HepG2 (cell line): ENCODE data around the gene GLE1. TPM values are rescaled to one million over a fixed set of nuclear protein-coding genes. Genes with fewer than 3 reads are reported as not detected.

ENCODE experiments used
- ARNTL ChIP-seq: sonication (generic); formaldehyde crosslinking; IDR thresholded peaks from 2 replicates; pipeline ENCODE4 v1.4.0; 2020; ENCODE audit warnings: mild to moderate bottlenecking, missing genetic modification reagents
- CBFB ChIP-seq: sonication (generic); formaldehyde crosslinking; IDR thresholded peaks from 2 replicates; pipeline ENCODE4 v1.4.0; 2020; ENCODE audit warnings: missing genetic modification reagents
- CREM ChIP-seq, 2 experiments: sonication (generic) in 1 of 2; formaldehyde crosslinking in 1 of 2; IDR thresholded peaks; 2 replicates each; pipeline versions ENCODE4 v1.4.0 to v1.6.1; 2016 to 2020; ENCODE audit warnings: antibody characterized with exemption in 1 of 2, mild to moderate bottlenecking in 1 of 2, missing genetic modification reagents in 1 of 2
- HBP1 ChIP-seq: IDR thresholded peaks from 2 replicates; pipeline ENCODE4 v1.6.1; 2016; ENCODE audit warnings: low read depth, control low read depth
- PHB2 ChIP-seq: fragments of 450-650 bp; IDR thresholded peaks from 2 replicates; pipeline ENCODE4 v1.6.1; 2018; ENCODE audit not compliant: partially characterized antibody
- POLR2G ChIP-seq: fragments of 200-400 bp; formaldehyde crosslinking; IDR thresholded peaks from 2 replicates; pipeline ENCODE4 v1.6.1; 2018; ENCODE audit warnings: mild to moderate bottlenecking, low read depth, low read length, moderate library complexity
- SMAD9 ChIP-seq: sonication (generic); formaldehyde crosslinking; IDR thresholded peaks from 2 replicates; pipeline ENCODE4 v1.5.1; 2020; ENCODE audit warnings: mild to moderate bottlenecking, missing genetic modification reagents
- THAP7 ChIP-seq: sonication (generic); formaldehyde crosslinking; IDR thresholded peaks from 2 replicates; pipeline ENCODE4 v1.8.1; 2023; ENCODE audit warnings: mild to moderate bottlenecking, missing genetic modification reagents
- USF2 ChIP-seq, 2 experiments: sonication (generic) in 1 of 2; formaldehyde crosslinking in 1 of 2; IDR thresholded peaks; 2 replicates each; pipeline versions ENCODE4 v1.5.1 to v1.6.1; 2011 to 2020; ENCODE audit warnings: borderline replicate concordance in 1 of 2, low read depth in 1 of 2, low read length in 1 of 2, mild to moderate bottlenecking in 1 of 2, missing genetic modification reagents in 1 of 2, moderate library complexity in 1 of 2
- ZBTB7A ChIP-seq: sonication (generic); formaldehyde crosslinking; IDR thresholded peaks from 2 replicates; pipeline ENCODE4 v1.8.0; 2022; ENCODE audit warnings: mild to moderate bottlenecking, missing genetic modification reagents
- ZNF383 ChIP-seq: sonication (generic); formaldehyde crosslinking; IDR thresholded peaks from 2 replicates; pipeline ENCODE4 v1.4.0; 2020; ENCODE audit warnings: missing genetic modification reagents, mild to moderate bottlenecking, borderline replicate concordance
- ZNF557 ChIP-seq: sonication (generic); formaldehyde crosslinking; IDR thresholded peaks from 2 replicates; pipeline ENCODE4 v1.4.0; 2020; ENCODE audit warnings: missing genetic modification reagents
- ZNF567 ChIP-seq: sonication (generic); formaldehyde crosslinking; IDR thresholded peaks from 2 replicates; pipeline ENCODE4 v1.8.1; 2023; ENCODE audit warnings: mild to moderate bottlenecking, missing genetic modification reagents, borderline replicate concordance
- ZNF646 ChIP-seq: sonication (generic); formaldehyde crosslinking; IDR thresholded peaks from 2 replicates; pipeline ENCODE4 v1.9.0; 2021; ENCODE audit warnings: mild to moderate bottlenecking, missing genetic modification reagents
- ZNF878 ChIP-seq: sonication (generic); formaldehyde crosslinking; IDR thresholded peaks from 2 replicates; pipeline ENCODE4 v1.8.1; 2023; ENCODE audit warnings: mild to moderate bottlenecking, missing genetic modification reagents, moderate library complexity
- ZNF891 ChIP-seq: sonication (generic); formaldehyde crosslinking; IDR thresholded peaks from 2 replicates; pipeline ENCODE4 v1.5.0; 2020; ENCODE audit warnings: mild to moderate bottlenecking, missing genetic modification reagents
- polyA plus RNA-seq, 8 experiments: library from polyadenylated mRNA; depleted of rRNA in 3 of 8; stranded (reverse) in 7 of 8; unstranded in 1 of 8; fragments of >200 nt; fragmentation: Illumina TruSeq in 4 of 8; extraction: Trizol in 4 of 8; gene quantifications; 2 replicates each; pipeline versions ENCODE4 v1.2.1 to v1.2.3, GENCODE V29; 2011 to 2016; ENCODE audit warnings: low read depth in 4 of 8, missing spikeins in 1 of 8, mixed read lengths in 1 of 8; ENCODE audit not compliant: insufficient read depth in 1 of 8
- total RNA-seq, 5 experiments: library from RNA; depleted of rRNA; stranded (reverse); fragments of >200 nt; fragmentation: Illumina TruSeq; extraction: Trizol; gene quantifications; 2 replicates each; pipeline ENCODE4 v1.2.3, GENCODE V29; 2016; ENCODE audit warnings: low read depth in 1 of 5

Gene GLE1
- total and polyA plus RNA-seq, 2 of the 13 experiments (the other 11 are each of a cell fraction or from before 2014, with no cell fraction given) = 14.7 to 28.8 TPM

- TF ChIP-seq ZNF646 = no peak
- no peak for TF ChIP-seq ZNF567
- TF ChIP-seq CREM (IDR thresholded peaks at IDR 0.05) = no peak; the same call in 1 of the 2 replicates
- TF ChIP-seq CREM (CRISPR knock-in tag; IDR thresholded peaks at IDR 0.05) = no peak
- no peak for TF ChIP-seq USF2 (IDR thresholded peaks at IDR 0.05; ENCODE audit: low read depth, low read length)
- no peak for TF ChIP-seq USF2 (CRISPR knock-in tag; IDR thresholded peaks at IDR 0.05; ENCODE audit: borderline replicate concordance)
- TF ChIP-seq ZNF878 (CRISPR knock-in tag) = peak; percentile 44; the same call in 1 of the 2 replicates
- no peak for TF ChIP-seq PHB2
- TF ChIP-seq CBFB (CRISPR knock-in tag) = no peak
- no peak for TF ChIP-seq ZNF383 (CRISPR knock-in tag)
- peak; percentile 23; the same call in 1 of the 2 replicates for TF ChIP-seq ARNTL (CRISPR knock-in tag)
- no peak; the same call in none of the 2 replicates for TF ChIP-seq HBP1 (CRISPR knock-in tag)
- peak; percentile 56; the same call in 1 of the 2 replicates for TF ChIP-seq ZNF891
- no peak; the same call in 1 of the 2 replicates for TF ChIP-seq SMAD9 (CRISPR knock-in tag)
- TF ChIP-seq POLR2G = peak; percentile 95
- TF ChIP-seq ZNF557 (CRISPR knock-in tag) = 0 out of 2 replicates have a peak, but pooled peaks have one; percentile 33
- peak; percentile 93 for TF ChIP-seq ZBTB7A (CRISPR knock-in tag)
- TF ChIP-seq THAP7 = 0 out of 2 replicates have a peak, but pooled peaks have one; percentile 17
These were observed at the start of gene GLE1 (continued) for GRCh38 chr9:128504485-128505413.
